K562 (cell line): ENCODE measurements around the gene EEFSEC. TPM values are rescaled to one million over a fixed set of nuclear protein-coding genes. Genes with fewer than 3 reads are reported as not detected.

Source experiments
- ADNP ChIP-seq: fragments of 200-800 bp; sonication (Bioruptor generic); IDR thresholded peaks from 2 replicates; pipeline ENCODE4 v1.6.1; 2016; ENCODE audit warnings: missing genetic modification characterization, missing compliant biosample characterization
- ARHGAP35 ChIP-seq: fragments of 450-650 bp; IDR thresholded peaks from 2 replicates; pipeline ENCODE4 v1.6.1; 2018; ENCODE audit not compliant: partially characterized antibody
- CEBPB ChIP-seq: fragments of 450-650 bp; IDR thresholded peaks from 2 replicates; pipeline ENCODE4 v1.6.1; 2016; ENCODE audit warnings: missing genetic modification characterization, missing compliant biosample characterization
- SNAPC5 ChIP-seq: fragments of 250-450 bp; sonication (Bioruptor Pico); IDR thresholded peaks from 2 replicates; pipeline ENCODE4 v1.8.0; 2021; ENCODE audit warnings: moderate library complexity, mild to moderate bottlenecking, inconsistent platforms
- STAG1 ChIP-seq: sonication (generic); formaldehyde crosslinking; IDR thresholded peaks from 2 replicates; pipeline ENCODE4 v1.5.0; 2020; ENCODE audit warnings: missing genetic modification reagents, borderline replicate concordance
- STAT5B ChIP-seq: fragments of 250-450 bp; sonication (Bioruptor Pico); IDR thresholded peaks from 2 replicates; pipeline ENCODE4 v1.8.0; 2021; ENCODE audit warnings: mild to moderate bottlenecking, inconsistent platforms
- ZBTB40 ChIP-seq, 2 experiments: fragments of 450-650 bp in 1 of 2; sonication (generic) in 1 of 2; formaldehyde crosslinking in 1 of 2; IDR thresholded peaks; 2 replicates each; pipeline versions ENCODE4 v1.7.1 to v1.9.0; 2016 to 2022; ENCODE audit warnings: inconsistent platforms in 1 of 2, mild to moderate bottlenecking in 1 of 2, missing genetic modification reagents in 1 of 2
- ZNF408 ChIP-seq: fragments of 250-450 bp; sonication (Bioruptor Pico); IDR thresholded peaks from 2 replicates; pipeline ENCODE4 v1.4.0; 2020; ENCODE audit warnings: low read depth, mild to moderate bottlenecking, moderate library complexity
- polyA plus RNA-seq, 8 experiments: library from polyadenylated mRNA; depleted of rRNA in 4 of 8; stranded (reverse) in 5 of 8; unstranded in 3 of 8; fragments of >200 nt; fragmentation: Nextera tagmentation in 2 of 8; fragmentation: Illumina TruSeq in 1 of 8; extraction: Ambion mirVana in 2 of 8; extraction: Trizol in 1 of 8; gene quantifications; 2 replicates each; pipeline versions ENCODE4 v1.2.1 to v1.2.3, GENCODE V29; 2011 to 2014; ENCODE audit warnings: inconsistent platforms in 1 of 8, missing spikeins in 1 of 8
- total RNA-seq, 7 experiments: library from RNA; depleted of rRNA in 6 of 7; stranded (reverse); fragments of >200 nt in 6 of 7; fragmentation: Illumina TruSeq in 2 of 7; extraction: Trizol in 2 of 7; gene quantifications; 2 replicates each; pipeline versions ENCODE4 v1.2.1 to v1.2.3, GENCODE V29; 2011 to 2021; ENCODE audit warnings: low replicate concordance in 1 of 7
- TF ChIP-seq, protein P1 (sequence below): fragments of 450-650 bp; IDR thresholded peaks from 2 replicates; pipeline ENCODE4 v1.6.1; 2017; ENCODE audit warnings: antibody characterized with exemption

Gene EEFSEC
- total and polyA plus RNA-seq, 9 of the 15 experiments (the other 6 are each of a cell fraction or from before 2014, with no cell fraction given) = 0.35 to 11.8 (median 7.7) TPM

- TF ChIP-seq ZBTB40 (IDR thresholded peaks at IDR 0.05) = no peak
- TF ChIP-seq ZBTB40 (CRISPR knock-in tag; IDR thresholded peaks at IDR 0.05) = no peak
- TF ChIP-seq SNAPC5 (CRISPR knock-in tag) = no peak
- TF ChIP-seq, protein P1, sequence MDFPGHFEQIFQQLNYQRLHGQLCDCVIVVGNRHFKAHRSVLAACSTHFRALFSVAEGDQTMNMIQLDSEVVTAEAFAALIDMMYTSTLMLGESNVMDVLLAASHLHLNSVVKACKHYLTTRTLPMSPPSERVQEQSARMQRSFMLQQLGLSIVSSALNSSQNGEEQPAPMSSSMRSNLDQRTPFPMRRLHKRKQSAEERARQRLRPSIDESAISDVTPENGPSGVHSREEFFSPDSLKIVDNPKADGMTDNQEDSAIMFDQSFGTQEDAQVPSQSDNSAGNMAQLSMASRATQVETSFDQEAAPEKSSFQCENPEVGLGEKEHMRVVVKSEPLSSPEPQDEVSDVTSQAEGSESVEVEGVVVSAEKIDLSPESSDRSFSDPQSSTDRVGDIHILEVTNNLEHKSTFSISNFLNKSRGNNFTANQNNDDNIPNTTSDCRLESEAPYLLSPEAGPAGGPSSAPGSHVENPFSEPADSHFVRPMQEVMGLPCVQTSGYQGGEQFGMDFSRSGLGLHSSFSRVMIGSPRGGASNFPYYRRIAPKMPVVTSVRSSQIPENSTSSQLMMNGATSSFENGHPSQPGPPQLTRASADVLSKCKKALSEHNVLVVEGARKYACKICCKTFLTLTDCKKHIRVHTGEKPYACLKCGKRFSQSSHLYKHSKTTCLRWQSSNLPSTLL = no peak
- TF ChIP-seq STAT5B (CRISPR knock-in tag) = no peak
- no peak for TF ChIP-seq ZNF408 (CRISPR knock-in tag)
- no peak for TF ChIP-seq STAG1 (CRISPR knock-in tag)
- TF ChIP-seq ADNP (tag) = no peak
- TF ChIP-seq CEBPB (tag) = no peak
- TF ChIP-seq ARHGAP35 = no peak
Measured at GRCh38 chr3:128173849-128174248, 20.6 kb downstream of the EEFSEC start (continued).
